Measurements from ENCODE around the gene SYNDIG1. TPM values are rescaled to one million over a fixed set of nuclear protein-coding genes. Genes with fewer than 3 reads are reported as not detected.

The SYNDIG1 gene
- total RNA-seq, 1 experiment from 2014 or later: not detected

GRCh38 chr20:24470746-24471582, 1.5 kb downstream of the SYNDIG1 start:
- in situ Hi-C loops (cut with HindIII; ENCODE audit: low pct_unique_long_range_greater_than_20kb, low sequenced_read_pairs): no loop called here
- 0 out of 4 replicates have a peak overlapping the region, but pooled peaks of 1 of the 2 experiments have one; percentile 24 for H3K4me3 ChIP-seq (ENCODE audit: low read depth in 2 of 2, low read length in 2 of 2)

GRCh38 chr20:24472426-24472825, 3.0 kb downstream of the SYNDIG1 start:
- Histone ChIP-seq H3K9me3 (ENCODE audit: control insufficient read depth, insufficient read depth, low read depth, low read length) (no peaks in the 10 kb centered on the region), H3K4me1 (ENCODE audit: control insufficient read depth, insufficient read depth, low read length) (peaks cover 8% of the 10 kb centered on the region; the same call in 1 of the 2 replicates), H3K27me3 (ENCODE audit: control insufficient read depth, insufficient read depth, low read length) (peaks cover 40% of the 10 kb centered on the region), H3K36me3 (ENCODE audit: control insufficient read depth, insufficient read depth, low read length) (no peaks in the 10 kb centered on the region), H3K27ac (ENCODE audit: low read length) (no peak overlapping the region), H3K4me3 (ENCODE audit: low read depth in 2 of 2, low read length in 2 of 2) (no peak overlapping the region)
- BruUV-seq (replicated peaks): no TSS peak
- ChIA-PET CTCF (no interaction called here), POLR2A (no interaction called here)
- intact Hi-C loops (cut with micrococcal nuclease; ENCODE audit: unreplicated experiment) (no loop called here), in situ Hi-C loops (cut with HindIII; ENCODE audit: low pct_unique_long_range_greater_than_20kb, low sequenced_read_pairs) (no loop called here)
- DNase-seq (ENCODE audit: low read depth, low spot score): no peak
- no peak for ATAC-seq
- no peak for TF ChIP-seq POLR2AphosphoS5 (IDR thresholded peaks at IDR 0.05; ENCODE audit: low read depth, low read length)
- TF ChIP-seq SIN3A (IDR thresholded peaks at IDR 0.05; ENCODE audit: borderline replicate concordance, insufficient read depth, low read depth, low read length): no peak
- no peak for TF ChIP-seq CTCF (IDR thresholded peaks at IDR 0.05)
- TF ChIP-seq TCF7L2 (IDR thresholded peaks at IDR 0.05; ENCODE audit: low read depth, low read length): no peak

More at GRCh38 chr20:24470746-24471582, 1.5 kb downstream of the SYNDIG1 start:
- TF ChIP-seq CTCF (IDR thresholded peaks at IDR 0.05) (no peak), SIN3A (IDR thresholded peaks at IDR 0.05; ENCODE audit: borderline replicate concordance, insufficient read depth, low read depth, low read length) (no peak), POLR2AphosphoS5 (IDR thresholded peaks at IDR 0.05; ENCODE audit: low read depth, low read length) (no peak), REST (IDR thresholded peaks at IDR 0.05; ENCODE audit: insufficient read depth in 1 of 2, low read depth in 2 of 2, low read length in 1 of 2) (no peak), TCF7L2 (IDR thresholded peaks at IDR 0.05; ENCODE audit: low read depth, low read length) (no peak)
- no peaks in the 10 kb centered on the region for H3K36me3 ChIP-seq (ENCODE audit: control insufficient read depth, insufficient read depth, low read length)
- ChIA-PET POLR2A (no interaction called here), CTCF (interaction anchor here (0.5 kb wide), 1 partner anchor 484 kb away, joined by 3 read pairs; no protein-coding TSS in a partner anchor)
- intact Hi-C loops (cut with micrococcal nuclease; ENCODE audit: unreplicated experiment): no loop called here
- DNase-seq (ENCODE audit: low read depth, low spot score) (no peak), ATAC-seq (peak; percentile 30; the same call in 1 of the 2 replicates)
- no peak overlapping the region for H3K27ac ChIP-seq (ENCODE audit: low read length)
- H3K27me3 ChIP-seq (ENCODE audit: control insufficient read depth, insufficient read depth, low read length): peaks cover 49% of the 10 kb centered on the region
- no TSS peak for BruUV-seq (replicated peaks)
- peaks cover 8% of the 10 kb centered on the region; the same call in 1 of the 2 replicates for H3K4me1 ChIP-seq (ENCODE audit: control insufficient read depth, insufficient read depth, low read length)
- H3K9me3 ChIP-seq (ENCODE audit: control insufficient read depth, insufficient read depth, low read depth, low read length): no peaks in the 10 kb centered on the region

All from Panc1 (cell line).